Subcutaneous abdominal adipose tissue (tissue), 5 donors: Measurements from ENCODE around the gene OR8K5.

Experiments
- H3K27ac ChIP-seq: one replicate; pipeline ENCODE4 v1.7.0; 2013; ENCODE audit warnings: low read depth, mild to moderate bottlenecking, inconsistent platforms, low read length, moderate library complexity
- H3K27me3 ChIP-seq, 5 donors: one replicate each; pipeline ENCODE4 v1.7.0; 2013; ENCODE audit warnings: low read length in 5 of 5, inconsistent platforms in 1 of 5; ENCODE audit not compliant: control insufficient read depth in 5 of 5, insufficient read depth in 4 of 5
- H3K36me3 ChIP-seq, 5 donors: one replicate each; pipeline ENCODE4 v1.7.0; 2013; ENCODE audit warnings: low read length in 5 of 5; ENCODE audit not compliant: control insufficient read depth in 5 of 5, insufficient read depth in 5 of 5
- H3K4me1 ChIP-seq, 5 donors: one replicate each; pipeline ENCODE4 v1.7.0; 2013; ENCODE audit warnings: low read length in 5 of 5, mild to moderate bottlenecking in 3 of 5, moderate library complexity in 1 of 5; ENCODE audit not compliant: control insufficient read depth in 5 of 5, insufficient read depth in 5 of 5
- H3K4me3 ChIP-seq, 5 donors: one replicate each; pipeline ENCODE4 v1.7.0; 2013; ENCODE audit warnings: low read length in 5 of 5, low read depth in 1 of 5
- H3K9ac ChIP-seq, 5 donors: one replicate each; pipeline ENCODE4 v1.7.0; 2013; ENCODE audit warnings: low read length in 5 of 5, mild to moderate bottlenecking in 4 of 5, moderate library complexity in 3 of 5
- H3K9me3 ChIP-seq, 5 donors: one replicate each; pipeline ENCODE4 v1.7.0; 2013; ENCODE audit warnings: low read length in 5 of 5; ENCODE audit not compliant: control insufficient read depth in 5 of 5
- donor health status: healthy.
- donor health status: healthy.
- donor health status: healthy.
- donor health status: healthy.
- donor health status: healthy.

OR8K5 gene, protein sequence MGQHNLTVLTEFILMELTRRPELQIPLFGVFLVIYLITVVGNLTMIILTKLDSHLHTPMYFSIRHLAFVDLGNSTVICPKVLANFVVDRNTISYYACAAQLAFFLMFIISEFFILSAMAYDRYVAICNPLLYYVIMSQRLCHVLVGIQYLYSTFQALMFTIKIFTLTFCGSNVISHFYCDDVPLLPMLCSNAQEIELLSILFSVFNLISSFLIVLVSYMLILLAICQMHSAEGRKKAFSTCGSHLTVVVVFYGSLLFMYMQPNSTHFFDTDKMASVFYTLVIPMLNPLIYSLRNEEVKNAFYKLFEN

GRCh38 chr11:56160217-56160616, at the start of gene OR8K5:
OR8K5 (minus strand) TSS chr11:56160317; CDS start chr11:56160317, 0 bp downstream.
- Histone ChIP-seq H3K36me3 (no peaks in the 10 kb centered on the region), H3K9ac (no peak within 1 kb of the TSS), H3K4me3 (no peak within 1 kb of the TSS), H3K27ac (no peak within 1 kb of the TSS), H3K9me3 (peaks cover 0 to 11% (median 8%) of the 10 kb centered on the region in 5 donors), H3K4me1 (no peaks in the 10 kb centered on the region), H3K27me3 (no peaks in the 10 kb centered on the region)

- Histone ChIP-seq H3K27me3 (no peaks in the 10 kb centered on the region), H3K36me3 (no peaks in the 10 kb centered on the region), H3K9ac (no peak overlapping the region), H3K4me1 (no peaks in the 10 kb centered on the region), H3K4me3 (no peak overlapping the region), H3K27ac (no peak overlapping the region), H3K9me3 (peaks cover 0 to 5% (median 3%) of the 10 kb centered on the region in 5 donors)
Observed at GRCh38 chr11:56207790-56208189, 47.7 kb upstream of the OR8K5 start.

DNA sequence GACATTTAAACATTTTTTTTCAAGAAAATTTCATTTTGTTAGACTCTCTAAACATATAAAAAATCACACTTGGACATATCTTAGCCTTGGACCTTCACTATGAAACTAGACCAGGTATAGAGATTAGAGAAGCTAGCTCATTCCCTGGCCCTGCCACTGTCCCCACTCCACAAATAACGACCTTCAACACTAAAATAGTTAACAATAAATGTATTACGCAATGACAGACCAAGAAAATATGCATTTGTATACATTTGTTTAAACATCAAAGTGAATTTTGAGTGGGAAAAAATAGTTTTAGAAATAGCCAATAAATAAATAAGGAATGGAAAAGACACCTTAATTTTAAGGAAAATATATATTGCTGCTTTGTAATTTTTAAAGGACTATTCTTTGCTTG, 37.2 kb upstream of the OR8K5 start:
- Histone ChIP-seq H3K4me3 (no peak overlapping the region), H3K36me3 (no peaks in the 10 kb centered on the region), H3K9ac (no peak overlapping the region), H3K9me3 (no peaks in the 10 kb centered on the region), H3K27me3 (no peaks in the 10 kb centered on the region), H3K4me1 (no peaks in the 10 kb centered on the region), H3K27ac (no peak overlapping the region)

DNA sequence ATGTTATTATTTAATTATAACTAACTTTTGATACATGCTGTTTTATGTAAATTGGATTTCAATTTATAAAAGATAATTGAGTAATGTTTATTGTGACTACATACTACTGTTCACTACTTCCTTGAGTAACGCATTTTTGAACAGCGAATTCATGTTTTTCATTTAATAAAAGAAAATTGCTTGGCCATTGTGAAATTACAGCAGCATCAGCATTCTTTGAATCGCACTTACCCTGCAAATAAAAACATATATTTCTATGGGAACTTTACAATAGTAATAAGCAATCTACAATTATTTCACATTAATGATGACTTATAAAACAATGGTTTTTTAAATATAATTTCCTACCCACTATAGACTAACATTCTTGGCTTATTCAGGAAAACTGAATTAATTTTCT, 36.6 kb upstream of the OR8K5 start:
- no peaks in the 10 kb centered on the region for H3K27me3 ChIP-seq
- no peaks in the 10 kb centered on the region for H3K36me3 ChIP-seq
- H3K4me1 ChIP-seq, result no peaks in the 10 kb centered on the region
- no peak overlapping the region for H3K9ac ChIP-seq
- peaks cover 0 to under 1% (median 0%) of the 10 kb centered on the region in 5 donors for H3K9me3 ChIP-seq
- H3K27ac ChIP-seq, result no peak overlapping the region
- no peak overlapping the region for H3K4me3 ChIP-seq

- no peak overlapping the region for H3K9ac ChIP-seq
- no peak overlapping the region for H3K4me3 ChIP-seq
- H3K27me3 ChIP-seq, result no peaks in the 10 kb centered on the region
- H3K9me3 ChIP-seq, result peaks cover 0 to 8% (median 0%) of the 10 kb centered on the region in 5 donors
- H3K4me1 ChIP-seq, result no peaks in the 10 kb centered on the region
- H3K27ac ChIP-seq, result no peak overlapping the region
- no peaks in the 10 kb centered on the region for H3K36me3 ChIP-seq
Observed at GRCh38 chr11:56188602-56189001, 28.5 kb upstream of the OR8K5 start.

DNA sequence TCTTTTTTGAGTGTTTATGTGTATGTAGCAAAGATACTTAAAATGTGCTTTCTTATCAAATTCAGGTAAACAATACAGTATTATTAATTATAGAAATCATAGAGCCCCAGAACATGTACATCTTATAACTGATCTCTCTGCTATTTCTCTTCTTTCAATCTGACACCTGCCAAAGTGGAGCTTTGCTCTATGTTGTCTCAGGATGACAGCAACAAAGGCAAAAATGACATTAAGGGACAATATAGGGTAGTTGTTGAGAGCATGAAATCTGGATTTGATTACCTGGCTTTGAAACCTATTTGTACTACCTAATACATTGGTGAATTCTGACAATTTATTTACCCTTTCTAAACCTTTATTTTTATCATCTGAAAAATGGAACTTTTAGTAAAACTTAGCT, 23.3 kb upstream of the OR8K5 start:
- H3K4me3 ChIP-seq, result no peak overlapping the region
- peaks cover 0 to 14% (median 13%) of the 10 kb centered on the region in 5 donors for H3K9me3 ChIP-seq
- H3K9ac ChIP-seq, result no peak overlapping the region
- H3K36me3 ChIP-seq, result no peaks in the 10 kb centered on the region
- no peak overlapping the region for H3K27ac ChIP-seq
- H3K27me3 ChIP-seq, result no peaks in the 10 kb centered on the region
- no peaks in the 10 kb centered on the region for H3K4me1 ChIP-seq

DNA sequence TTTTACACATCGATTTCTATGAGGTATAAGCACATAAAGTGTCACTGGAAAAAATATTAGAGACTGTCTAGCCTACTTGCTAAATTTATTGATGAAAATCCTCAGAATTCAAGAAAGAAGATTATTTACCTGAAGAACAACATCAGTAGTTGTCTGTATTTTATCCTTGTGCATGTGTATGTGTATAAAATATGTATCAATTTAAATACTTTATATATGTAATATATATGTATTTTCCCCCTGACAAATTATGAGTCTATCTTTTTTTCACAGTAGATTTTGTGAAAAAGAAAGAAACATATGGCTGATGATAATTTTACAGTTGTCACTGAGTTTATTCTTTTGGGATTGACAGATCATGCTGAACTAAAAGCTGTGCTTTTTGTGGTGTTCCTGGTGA, 16.2 kb upstream of the OR8K5 start, which contains the start of gene OR5J2:
Gene OR5J2, plus strand, starts transcription at position 301 of the 400 bp plus-strand sequence. Its CDS starts 0 bp downstream, at position 301.
- Histone ChIP-seq H3K9ac (no peak within 1 kb of the TSS), H3K27ac (no peak within 1 kb of the TSS), H3K36me3 (no peaks in the 10 kb centered on the region), H3K27me3 (no peaks in the 10 kb centered on the region), H3K4me1 (no peaks in the 10 kb centered on the region), H3K9me3 (peaks cover 0 to 20% (median 17%) of the 10 kb centered on the region in 5 donors), H3K4me3 (no peak within 1 kb of the TSS)

DNA sequence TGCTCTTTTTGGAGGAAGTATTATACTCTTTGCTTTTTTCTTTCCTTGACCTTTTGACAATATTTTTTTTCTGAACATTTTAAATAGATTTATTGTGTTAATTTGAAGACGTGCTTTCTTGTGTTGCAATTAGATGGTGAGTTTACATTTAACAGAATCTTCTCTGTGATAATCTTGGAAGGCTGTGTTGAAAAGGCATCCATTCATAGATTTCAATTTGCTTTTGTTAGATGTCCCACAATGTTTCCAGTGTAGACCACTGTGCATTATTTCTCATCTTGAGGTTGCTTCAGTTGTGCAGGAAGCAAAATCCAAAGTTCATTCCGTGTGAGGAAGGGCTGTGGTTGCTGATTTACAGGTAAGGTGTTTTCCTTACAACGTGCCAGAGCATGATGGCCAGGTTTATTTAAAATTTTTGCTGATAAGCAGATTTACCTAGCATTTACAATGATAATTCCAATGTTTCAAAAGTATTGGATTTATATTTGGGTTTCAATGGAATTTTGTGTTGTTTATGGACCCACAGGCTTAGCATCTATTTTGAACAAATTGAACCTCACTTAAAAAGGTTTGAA, 12.2 kb upstream of the OR8K5 start:
- H3K36me3 ChIP-seq, result no peaks in the 10 kb centered on the region
- H3K9me3 ChIP-seq, result peaks cover 0 to 6% (median 3%) of the 10 kb centered on the region in 5 donors
- no peak overlapping the region for H3K9ac ChIP-seq
- H3K4me3 ChIP-seq, result no peak overlapping the region
- H3K4me1 ChIP-seq, result no peaks in the 10 kb centered on the region
- H3K27ac ChIP-seq, result no peak overlapping the region
- H3K27me3 ChIP-seq, result no peaks in the 10 kb centered on the region

- no peak overlapping the region for H3K27ac ChIP-seq
- no peaks in the 10 kb centered on the region for H3K27me3 ChIP-seq
- H3K9ac ChIP-seq, result no peak overlapping the region
- no peaks in the 10 kb centered on the region for H3K36me3 ChIP-seq
- no peaks in the 10 kb centered on the region for H3K4me1 ChIP-seq
- no peak overlapping the region for H3K4me3 ChIP-seq
- H3K9me3 ChIP-seq, result peaks cover 0 to 3% (median 0%) of the 10 kb centered on the region in 5 donors
Observed at GRCh38 chr11:56163804-56164203, 3.7 kb upstream of the OR8K5 start.

GRCh38 chr11:56152333-56152732, 7.8 kb downstream of the OR8K5 start:
- no peaks in the 10 kb centered on the region for H3K27me3 ChIP-seq
- no peaks in the 10 kb centered on the region for H3K4me1 ChIP-seq
- H3K4me3 ChIP-seq, result no peak overlapping the region
- H3K36me3 ChIP-seq, result no peaks in the 10 kb centered on the region
- H3K9ac ChIP-seq, result no peak overlapping the region
- peaks cover 0 to 21% (median 5%) of the 10 kb centered on the region in 5 donors for H3K9me3 ChIP-seq
- H3K27ac ChIP-seq, result no peak overlapping the region
